Astrocyte (in vitro differentiated cells and primary cell): ENCODE data around the gene PFDN4.

ENCODE experiments used
- EZH2 ChIP-seq: IDR thresholded peaks from 2 replicates; pipeline ENCODE4 v1.6.1; 2012; ENCODE audit warnings: mild to moderate bottlenecking, low read length, inconsistent platforms; ENCODE audit not compliant: insufficient read depth
- TF ChIP-seq, protein P1 (sequence below): IDR thresholded peaks from 2 replicates; pipeline ENCODE4 v1.5.1; 2011; ENCODE audit warnings: low read depth, mild to moderate bottlenecking, inconsistent platforms, low read length, moderate library complexity; ENCODE audit not compliant: insufficient read depth

DNA sequence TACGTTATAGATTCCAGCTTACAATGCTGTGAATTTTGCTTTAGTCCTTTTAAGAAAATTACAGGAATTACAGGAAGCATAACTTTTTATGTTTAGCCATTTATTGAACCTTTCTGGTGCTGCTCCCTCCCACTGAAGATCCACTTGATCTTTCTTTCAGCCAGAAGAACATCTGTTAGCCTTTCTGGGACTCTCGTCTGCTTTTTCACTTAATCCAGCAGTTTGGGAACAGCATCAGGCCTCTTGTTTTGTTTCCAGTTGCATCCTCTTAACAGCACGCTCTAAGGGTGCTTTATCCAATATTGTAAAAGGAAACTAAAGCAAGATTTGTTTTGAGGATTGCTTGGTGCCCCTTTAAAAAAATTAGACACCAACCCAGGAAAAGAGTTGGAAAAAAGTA is 23.8 kb upstream of the PFDN4 start:
- TF ChIP-seq, protein P1, sequence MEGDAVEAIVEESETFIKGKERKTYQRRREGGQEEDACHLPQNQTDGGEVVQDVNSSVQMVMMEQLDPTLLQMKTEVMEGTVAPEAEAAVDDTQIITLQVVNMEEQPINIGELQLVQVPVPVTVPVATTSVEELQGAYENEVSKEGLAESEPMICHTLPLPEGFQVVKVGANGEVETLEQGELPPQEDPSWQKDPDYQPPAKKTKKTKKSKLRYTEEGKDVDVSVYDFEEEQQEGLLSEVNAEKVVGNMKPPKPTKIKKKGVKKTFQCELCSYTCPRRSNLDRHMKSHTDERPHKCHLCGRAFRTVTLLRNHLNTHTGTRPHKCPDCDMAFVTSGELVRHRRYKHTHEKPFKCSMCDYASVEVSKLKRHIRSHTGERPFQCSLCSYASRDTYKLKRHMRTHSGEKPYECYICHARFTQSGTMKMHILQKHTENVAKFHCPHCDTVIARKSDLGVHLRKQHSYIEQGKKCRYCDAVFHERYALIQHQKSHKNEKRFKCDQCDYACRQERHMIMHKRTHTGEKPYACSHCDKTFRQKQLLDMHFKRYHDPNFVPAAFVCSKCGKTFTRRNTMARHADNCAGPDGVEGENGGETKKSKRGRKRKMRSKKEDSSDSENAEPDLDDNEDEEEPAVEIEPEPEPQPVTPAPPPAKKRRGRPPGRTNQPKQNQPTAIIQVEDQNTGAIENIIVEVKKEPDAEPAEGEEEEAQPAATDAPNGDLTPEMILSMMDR: no peak
- no peak for TF ChIP-seq EZH2
